CD4-positive, alpha-beta T cell (primary cell): ENCODE results near the gene SPECC1L. TPM values are rescaled to one million over a fixed set of nuclear protein-coding genes. Genes with fewer than 3 reads are reported as not detected.
A peak's percentile ranks its signal among the peaks of the same experiment; 100 is the strongest.
"Not testable (repeated sequence)": the region's sequence is repeated elsewhere in the genome, so short reads cannot be mapped to it uniquely, and the experiment has no call there.

Experiments used
- ATAC-seq: fragments of 200-7000 bp; cut with Tn5 transposase; one replicate; pipeline ENCODE4 v1.10.0; 2022; ENCODE audit warnings: mild to moderate bottlenecking; ENCODE audit not compliant: poor library complexity
- CTCF ChIA-PET: fragments of 350-600 bp; sonication (Branson Sonifier 250); formaldehyde crosslinking; loops from one replicate; lab custom pipeline; 2021; ENCODE audit warnings: antibody characterized with exemption, inconsistent platforms; lab: Charles Lee
- POLR2A ChIA-PET: fragments of 350-600 bp; sonication (Branson Sonifier 250); formaldehyde crosslinking; loops from one replicate; lab custom pipeline; 2021; ENCODE audit warnings: antibody characterized with exemption, inconsistent platforms; lab: Charles Lee
- DNase-seq, 14 experiments: peaks; one replicate each; pipeline ENCODE4 v3.0.0-alpha.2; 2013 to 2020; ENCODE audit warnings: mixed read lengths in 2 of 14
- H3K27ac ChIP-seq, 2 donors: one replicate each; pipeline versions ENCODE4 v1.5.1 to v1.7.0; 2013; ENCODE audit warnings: low read length in 2 of 2, low read depth in 1 of 2, mild to moderate bottlenecking in 1 of 2
- H3K27me3 ChIP-seq, 2 experiments: 1 replicate in 1 of 2; 2 replicates in 1 of 2; pipeline versions ENCODE4 v1.6.1 to v1.7.0; 2013; ENCODE audit warnings: low read length in 2 of 2, control low read depth in 1 of 2, mild to moderate bottlenecking in 1 of 2, moderate library complexity in 1 of 2; ENCODE audit not compliant: insufficient read depth in 2 of 2, control insufficient read depth in 1 of 2
- H3K36me3 ChIP-seq: one replicate; pipeline ENCODE4 v1.6.1; 2013; ENCODE audit warnings: low read length, control low read depth; ENCODE audit not compliant: insufficient read depth
- H3K4me1 ChIP-seq: one replicate; pipeline ENCODE4 v1.6.1; 2013; ENCODE audit warnings: low read length, control low read depth; ENCODE audit not compliant: insufficient read depth
- H3K4me3 ChIP-seq: one replicate; pipeline ENCODE4 v1.5.1; 2013; ENCODE audit warnings: mild to moderate bottlenecking, low read length, moderate library complexity
- H3K9me3 ChIP-seq, 2 experiments: 1 replicate in 1 of 2; 2 replicates in 1 of 2; pipeline versions ENCODE4 v1.6.1 to v1.7.0; 2013; ENCODE audit warnings: low read length in 2 of 2, mild to moderate bottlenecking in 2 of 2, control low read depth in 1 of 2, moderate library complexity in 1 of 2; ENCODE audit not compliant: control insufficient read depth in 1 of 2, insufficient read depth in 1 of 2
- H3K27ac Mint-ChIP-seq: one replicate; pipeline ENCODE4 v1.8.0; 2020; ENCODE audit warnings: mixed read lengths
- H3K27me3 Mint-ChIP-seq: one replicate; pipeline ENCODE4 v1.8.0; 2021; ENCODE audit warnings: mixed read lengths
- H3K36me3 Mint-ChIP-seq: one replicate; pipeline ENCODE4 v1.8.0; 2021; ENCODE audit warnings: low read depth, mixed read lengths
- H3K4me1 Mint-ChIP-seq: one replicate; pipeline ENCODE4 v1.8.0; 2021; ENCODE audit warnings: low read depth, mixed read lengths
- H3K4me3 Mint-ChIP-seq: one replicate; pipeline ENCODE4 v1.8.0; 2020; ENCODE audit warnings: mild to moderate bottlenecking, mixed read lengths
- H3K9me3 Mint-ChIP-seq: one replicate; pipeline ENCODE4 v1.8.0; 2020; ENCODE audit warnings: mixed read lengths
- CTCF ChIP-seq: fragments of 200-600 bp; IDR thresholded peaks from one replicate; pipeline ENCODE4 v1.8.0; 2022; ENCODE audit warnings: antibody characterized with exemption, mild to moderate bottlenecking
- intact Hi-C, 2 experiments: fragments of 100-400 bp; cut with DNase I in 1 of 2; cut with micrococcal nuclease in 1 of 2; formaldehyde crosslinking; loops; one replicate each; pipeline versions ENCODE4 v1.15.1 to v1.9.0; 2023 to 2025; cut with DNase I, micrococcal nuclease
- total RNA-seq, 174 experiments: library from RNA in 2 of 174; stranded (reverse) in 2 of 174; gene quantifications; one replicate each; pipeline ENCODE4 v1.2.3 and lab custom pipeline; 2021 to 2026

The SPECC1L gene
- total RNA-seq, 2 experiments from 2014 or later: 27.5 to 31.8 TPM

DNA sequence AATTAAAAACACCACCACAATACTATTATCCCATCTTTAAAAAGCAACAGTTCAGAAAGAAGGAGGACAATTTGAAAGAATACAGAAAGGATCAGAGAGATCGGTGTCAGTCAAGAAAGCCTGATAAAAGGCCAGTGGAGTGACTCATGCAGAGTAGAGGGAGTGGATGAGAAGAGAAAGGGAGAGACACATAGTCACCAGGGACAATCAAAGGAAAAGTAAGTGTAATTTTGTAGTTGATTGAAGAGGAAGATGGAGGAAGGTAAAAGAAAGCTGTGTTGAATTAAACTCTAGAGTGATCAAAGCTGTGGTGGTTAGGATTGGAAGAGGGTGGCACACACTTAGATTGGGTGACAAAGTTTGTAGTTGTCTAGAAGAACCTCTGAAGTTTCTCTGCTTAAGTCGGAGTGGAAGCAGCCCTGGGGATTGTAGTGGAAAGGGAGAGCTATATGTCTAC, 14.1 kb downstream of the SPECC1L start:
- ATAC-seq: peak; percentile 69
- Mint-ChIP-seq H3K4me3 (peak overlapping the region; percentile 28), H3K4me1 (peaks cover 63% of the 10 kb centered on the region), H3K27ac (peak overlapping the region; percentile 7), H3K27me3 (no peaks in the 10 kb centered on the region), H3K36me3 (peaks cover 11% of the 10 kb centered on the region), H3K9me3 (no peaks in the 10 kb centered on the region)
- no peak for TF ChIP-seq CTCF
- Histone ChIP-seq H3K9me3 (no peaks in the 10 kb centered on the region), H3K4me3 (no peak overlapping the region), H3K36me3 (no peaks in the 10 kb centered on the region), H3K27ac (no peak overlapping the region), H3K4me1 (peaks cover 20% of the 10 kb centered on the region), H3K27me3 (no peaks in the 10 kb centered on the region)
- CTCF ChIA-PET: no interaction called here
- DNase-seq: peak in 1 of 14 experiments; percentile 9
- intact Hi-C loops: no loop called here
- POLR2A ChIA-PET: interaction anchor here (1.5 kb wide), 1 partner anchor 14 kb away, joined by 6 read pairs; the partner anchor contains the start of gene SPECC1L

- Mint-ChIP-seq H3K9me3 (no peaks in the 10 kb centered on the region), H3K27me3 (no peaks in the 10 kb centered on the region), H3K4me1 (peaks cover 65% of the 10 kb centered on the region), H3K4me3 (peak overlapping the region; percentile 28), H3K36me3 (peaks cover 15% of the 10 kb centered on the region), H3K27ac (peak overlapping the region; percentile 7)
- H3K36me3 ChIP-seq: no peaks in the 10 kb centered on the region
- H3K4me3 ChIP-seq: no peak overlapping the region
- ATAC-seq (peak; percentile 76), DNase-seq (peak in 3 of 14 experiments; percentile 32 to 46 (median 33))
- CTCF ChIA-PET: no interaction called here
- no peaks in the 10 kb centered on the region for H3K27me3 ChIP-seq
- no peak for TF ChIP-seq CTCF
- H3K27ac ChIP-seq: no peak overlapping the region
- H3K4me1 ChIP-seq: peaks cover 20% of the 10 kb centered on the region
- no peaks in the 10 kb centered on the region for H3K9me3 ChIP-seq
- POLR2A ChIA-PET: interaction anchor here (1.5 kb wide), 1 partner anchor 14 kb away, joined by 6 read pairs; the partner anchor contains the start of gene SPECC1L
- intact Hi-C loops: no loop called here
These were observed 14.6 kb downstream of the SPECC1L start for GRCh38 chr22:24285245-24285644.

DNA sequence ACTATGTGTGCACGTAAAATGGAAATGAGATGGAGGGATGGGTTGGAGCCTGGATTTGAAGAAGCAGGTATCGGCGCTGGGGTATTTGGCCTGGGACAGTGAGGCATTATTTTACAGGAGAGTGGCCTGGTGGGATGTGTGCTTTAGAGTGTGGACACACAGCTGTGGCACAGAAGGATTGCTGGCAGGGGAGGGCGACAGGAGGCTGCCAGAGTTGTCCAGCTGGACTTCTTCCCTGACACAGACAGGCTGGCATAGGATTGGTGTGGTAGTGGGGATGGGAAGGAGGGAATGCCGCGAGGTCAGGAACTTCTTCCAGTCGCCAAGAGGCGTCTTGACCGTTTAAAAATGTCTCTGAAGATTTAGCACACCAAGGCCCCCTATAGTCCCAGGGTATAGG, 16.6 kb downstream of the SPECC1L start:
- H3K36me3 Mint-ChIP-seq, H3K4me3 ChIP-seq, H3K27me3 Mint-ChIP-seq, H3K27me3 ChIP-seq, intact Hi-C loops, H3K9me3 ChIP-seq, DNase-seq, H3K36me3 ChIP-seq, H3K9me3 Mint-ChIP-seq, CTCF ChIA-PET, POLR2A ChIA-PET, H3K27ac ChIP-seq, H3K27ac Mint-ChIP-seq, H3K4me3 Mint-ChIP-seq, ATAC-seq: not testable (repeated sequence)
- H3K4me1 Mint-ChIP-seq: peaks cover 66% of the 10 kb centered on the region
- H3K4me1 ChIP-seq: peaks cover 14% of the 10 kb centered on the region

DNA sequence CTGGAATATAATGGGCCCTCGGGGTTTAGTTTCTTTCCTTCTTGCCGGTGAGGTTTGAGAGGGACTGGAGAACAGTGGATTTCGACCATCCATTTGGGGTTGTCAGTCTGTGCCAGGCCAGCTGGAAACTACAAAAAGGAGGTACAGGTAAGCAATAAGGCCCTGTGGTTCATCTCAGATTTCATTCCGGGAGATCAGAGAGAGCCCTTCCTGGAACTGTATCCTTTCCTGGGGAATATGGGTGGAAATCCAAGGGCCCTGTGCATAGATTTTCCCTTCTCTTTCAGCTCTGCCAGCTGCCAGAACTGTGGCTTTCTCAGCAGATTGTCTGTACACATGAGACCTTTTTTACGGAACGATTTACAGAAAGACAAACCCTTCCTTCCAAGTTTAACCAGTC, 17.2 kb downstream of the SPECC1L start:
- H3K4me1 Mint-ChIP-seq: peaks cover 61% of the 10 kb centered on the region
- H3K4me1 ChIP-seq: peaks cover 14% of the 10 kb centered on the region
- H3K4me3 ChIP-seq, DNase-seq, H3K27ac ChIP-seq, POLR2A ChIA-PET, H3K9me3 ChIP-seq, H3K36me3 Mint-ChIP-seq, H3K9me3 Mint-ChIP-seq, H3K36me3 ChIP-seq, H3K4me3 Mint-ChIP-seq, ATAC-seq, CTCF ChIA-PET, H3K27me3 Mint-ChIP-seq, H3K27ac Mint-ChIP-seq, H3K27me3 ChIP-seq, intact Hi-C loops: not testable (repeated sequence)
